GM21515 (cell line): ENCODE measurements around the gene CNOT2.
"Not testable (repeated sequence)": the region's sequence is repeated elsewhere in the genome, so short reads cannot be mapped to it uniquely, and the experiment has no call there.

Source experiments
- ATAC-seq: cut with Tn5 transposase; IDR thresholded peaks from one replicate; pipeline ENCODE4 v1.9.1; 2021; ENCODE audit not compliant: unreplicated experiment

Gene CNOT2

GRCh38 chr12:70304684-70305555, 61.7 kb downstream of the CNOT2 start:
- ATAC-seq: not testable (repeated sequence)

- no peak for ATAC-seq
These were observed 62.6 kb downstream of the CNOT2 start for GRCh38 chr12:70305794-70306193.

GRCh38 chr12:70306676-70307075, 63.4 kb downstream of the CNOT2 start:
- ATAC-seq: no peak

GRCh38 chr12:70307868-70308267, 64.6 kb downstream of the CNOT2 start:
- ATAC-seq: no peak

GRCh38 chr12:70309348-70309747, 66.1 kb downstream of the CNOT2 start:
- no peak for ATAC-seq

GRCh38 chr12:70314145-70314544, 70.9 kb downstream of the CNOT2 start:
- no peak for ATAC-seq

- peak; percentile 91 for ATAC-seq
These were observed 74.5 kb downstream of the CNOT2 start for GRCh38 chr12:70317781-70318180.

GRCh38 chr12:70319605-70320004, 76.4 kb downstream of the CNOT2 start:
- ATAC-seq: no peak

- ATAC-seq: no peak
These were observed 78.0 kb downstream of the CNOT2 start for GRCh38 chr12:70321191-70321590.

- ATAC-seq: no peak
These were observed 84.3 kb downstream of the CNOT2 start for GRCh38 chr12:70327541-70327940.

GRCh38 chr12:70329728-70330127, 86.5 kb downstream of the CNOT2 start:
- no peak for ATAC-seq

- no peak for ATAC-seq
These were observed 86.9 kb downstream of the CNOT2 start for GRCh38 chr12:70330158-70330557.

- ATAC-seq: no peak
These were observed 89.0 kb downstream of the CNOT2 start for GRCh38 chr12:70332236-70332635.

GRCh38 chr12:70334742-70335141, 91.5 kb downstream of the CNOT2 start:
- no peak for ATAC-seq

GRCh38 chr12:70338531-70338930, 95.3 kb downstream of the CNOT2 start:
- ATAC-seq: no peak

GRCh38 chr12:70351076-70351475, 107.8 kb downstream of the CNOT2 start:
- ATAC-seq: no peak

- no peak for ATAC-seq
These were observed 110.8 kb downstream of the CNOT2 start for GRCh38 chr12:70353780-70354660.

GRCh38 chr12:70354787-70355186, 111.6 kb downstream of the CNOT2 start:
- ATAC-seq: no peak

GRCh38 chr12:70355972-70356371, 112.7 kb downstream of the CNOT2 start:
- ATAC-seq: no peak

- no peak for ATAC-seq
These were observed 116.4 kb downstream of the CNOT2 start for GRCh38 chr12:70359458-70360197.

GRCh38 chr12:70360218-70360617, 117.0 kb downstream of the CNOT2 start:
- ATAC-seq: no peak
